ENCODE measurements around the gene ARRDC1. TPM values are rescaled to one million over a fixed set of nuclear protein-coding genes. Genes with fewer than 3 reads are reported as not detected.

The ARRDC1 gene
- total RNA-seq, 2 donors from 2014 or later: 78.1 to 93.6 TPM

GRCh38 chr9:137575364-137575715 lies 30.1 kb upstream of the ARRDC1 start:
- no peak for TF ChIP-seq POLR2A (IDR thresholded peaks at IDR 0.05)
- TF ChIP-seq CTCF (IDR thresholded peaks at IDR 0.05): no peak
- H3K4me3 ChIP-seq: no peak overlapping the region
- no peak for DNase-seq
- H3K36me3 ChIP-seq (replicated peaks in 1 of 2; ENCODE audit: insufficient read depth in 1 of 2, low read depth in 2 of 2): peaks cover 7 to 13% of the 10 kb centered on the region in 2 donors
- no peaks in the 10 kb centered on the region for H3K9me3 ChIP-seq
- intact Hi-C loops (cut with DNase I): no loop called here
- H3K27ac ChIP-seq: no peak overlapping the region
- H3K4me1 ChIP-seq: peaks cover 30% of the 10 kb centered on the region
- WGBS, 2 donors: 68 to 72% methylated on average over 9 of the region's 9 CpGs
- no peaks in the 10 kb centered on the region for H3K27me3 ChIP-seq
- no peak for ATAC-seq

GRCh38 chr9:137575716-137576411 lies 29.6 kb upstream of the ARRDC1 start:
- no peaks in the 10 kb centered on the region for H3K9me3 ChIP-seq
- 53 to 74% methylated on average over 4 to 12 of the region's 12 CpGs for WGBS, 2 donors
- DNase-seq (no peak), ATAC-seq (no peak)
- H3K36me3 ChIP-seq (replicated peaks in 1 of 2; ENCODE audit: insufficient read depth in 1 of 2, low read depth in 2 of 2): peaks cover 7 to 13% of the 10 kb centered on the region in 2 donors
- H3K27ac ChIP-seq: no peak overlapping the region
- TF ChIP-seq CTCF (IDR thresholded peaks at IDR 0.05) (no peak), POLR2A (IDR thresholded peaks at IDR 0.05) (no peak)
- H3K27me3 ChIP-seq: no peaks in the 10 kb centered on the region
- H3K4me3 ChIP-seq: no peak overlapping the region
- intact Hi-C loops (cut with DNase I): no loop called here
- peaks cover 30% of the 10 kb centered on the region for H3K4me1 ChIP-seq

- WGBS, 2 donors: 1 to 12% methylated on average over 18 to 62 of the region's 82 CpGs
These were observed 26.8 kb upstream of the ARRDC1 start, which contains the start of gene DPH7 for GRCh38 chr9:137578518-137579258. Gene DPH7, minus strand, starts transcription at chr9:137578925. Its CDS starts 148 bp downstream, at chr9:137578777.

GRCh38 chr9:137579259-137579604 lies 26.3 kb upstream of the ARRDC1 start:
- intact Hi-C loops (cut with DNase I): no loop called here
- H3K9me3 ChIP-seq: no peaks in the 10 kb centered on the region

More at GRCh38 chr9:137578518-137579258, 26.8 kb upstream of the ARRDC1 start, which contains the start of gene DPH7:
- Histone ChIP-seq H3K27ac (peak within 1 kb of the TSS; percentile 64 to 93 (median 76)), H3K36me3 (replicated peaks in 1 of 2; ENCODE audit: insufficient read depth in 1 of 2, low read depth in 2 of 2) (peaks cover 0 to 9% of the 10 kb centered on the region in 2 donors), H3K4me1 (peaks cover 30% of the 10 kb centered on the region), H3K9me3 (no peaks in the 10 kb centered on the region), H3K4me3 (peak within 1 kb of the TSS; percentile 78 to 99), H3K27me3 (no peaks in the 10 kb centered on the region)
- DNase-seq (peak; percentile 94 to 97 (median 96)), ATAC-seq (peak; percentile 97)
- intact Hi-C loops (cut with DNase I): no loop called here
- TF ChIP-seq POLR2A (IDR thresholded peaks at IDR 0.05): peak; percentile 74 to 81 (median 77)
- peak; percentile 88 to 98 (median 94) for TF ChIP-seq CTCF (IDR thresholded peaks at IDR 0.05)

More at GRCh38 chr9:137579259-137579604, 26.3 kb upstream of the ARRDC1 start:
- Histone ChIP-seq H3K27ac (peak overlapping the region in 3 of 4 donors; percentile 18 to 93 (median 87)), H3K36me3 (replicated peaks in 1 of 2; ENCODE audit: insufficient read depth in 1 of 2, low read depth in 2 of 2) (peaks cover 0 to 5% of the 10 kb centered on the region in 2 donors), H3K27me3 (no peaks in the 10 kb centered on the region), H3K4me1 (peaks cover 30% of the 10 kb centered on the region), H3K4me3 (no peak overlapping the region)
- ATAC-seq (no peak), DNase-seq (no peak)
- WGBS, 2 donors: 43 to 53% methylated on average over 9 to 19 of the region's 19 CpGs
- TF ChIP-seq CTCF (IDR thresholded peaks at IDR 0.05): no peak
- no peak for TF ChIP-seq POLR2A (IDR thresholded peaks at IDR 0.05)
